Astrocyte (in vitro differentiated cells and primary cell): ENCODE data around the gene TANGO2. TPM values are rescaled to one million over a fixed set of nuclear protein-coding genes. Genes with fewer than 3 reads are reported as not detected.

Source experiments
- DNase-seq: peaks from one replicate; pipeline ENCODE4 v3.0.0-alpha.2; 2010; ENCODE audit warnings: low read depth
- FAIRE-seq: peaks from 2 replicates; lab custom pipeline; 2011; peaks lifted over from hg19 to GRCh38; lab: Jason Lieb, UNC
- H2AFZ ChIP-seq: 2 replicates; pipeline ENCODE4 v1.6.0; 2012; ENCODE audit warnings: low read depth, low read length, inconsistent platforms
- H3K27ac ChIP-seq: 2 replicates; pipeline ENCODE4 v1.5.1; 2011; ENCODE audit warnings: low read depth, low read length, inconsistent platforms
- H3K27me3 ChIP-seq: 2 replicates; pipeline ENCODE4 v1.6.0; 2011; ENCODE audit warnings: low read length, inconsistent platforms; ENCODE audit not compliant: insufficient read depth
- H3K36me3 ChIP-seq: 2 replicates; pipeline ENCODE4 v1.5.1; 2011; ENCODE audit warnings: low read length, inconsistent platforms; ENCODE audit not compliant: insufficient read depth
- H3K4me1 ChIP-seq: 2 replicates; pipeline ENCODE4 v1.5.1; 2011; ENCODE audit warnings: low read length, inconsistent platforms; ENCODE audit not compliant: insufficient read depth
- H3K4me2 ChIP-seq: 2 replicates; pipeline ENCODE4 v1.6.0; 2012; ENCODE audit warnings: low read length, inconsistent platforms
- H3K4me3 ChIP-seq: 2 replicates; pipeline ENCODE4 v1.5.1; 2011; ENCODE audit warnings: low read depth, mild to moderate bottlenecking, low read length, inconsistent platforms; ENCODE audit not compliant: insufficient read depth
- H3K79me2 ChIP-seq: 2 replicates; pipeline ENCODE4 v1.6.0; 2012; ENCODE audit warnings: mild to moderate bottlenecking, low read length, inconsistent platforms; ENCODE audit not compliant: insufficient read depth
- H3K9ac ChIP-seq: 2 replicates; pipeline ENCODE4 v1.6.0; 2012; ENCODE audit warnings: mild to moderate bottlenecking, low read length, inconsistent platforms
- H3K9me3 ChIP-seq: 2 replicates; pipeline ENCODE4 v1.5.1; 2012; ENCODE audit warnings: low read depth, mild to moderate bottlenecking, low read length, inconsistent platforms; ENCODE audit not compliant: insufficient read depth
- H4K20me1 ChIP-seq: 2 replicates; pipeline ENCODE4 v1.6.0; 2012; ENCODE audit warnings: low read length, inconsistent platforms; ENCODE audit not compliant: insufficient read depth
- H3K27ac Mint-ChIP-seq: one replicate; pipeline ENCODE4 v1.8.0; 2021; ENCODE audit warnings: mild to moderate bottlenecking, mixed read lengths; ENCODE audit not compliant: unreplicated experiment
- H3K27me3 Mint-ChIP-seq: one replicate; pipeline ENCODE4 v1.8.0; 2021; ENCODE audit warnings: low read depth, mixed read lengths; ENCODE audit not compliant: unreplicated experiment
- H3K36me3 Mint-ChIP-seq: one replicate; pipeline ENCODE4 v1.8.0; 2021; ENCODE audit warnings: low read depth, mixed read lengths; ENCODE audit not compliant: unreplicated experiment
- H3K4me1 Mint-ChIP-seq: one replicate; pipeline ENCODE4 v1.8.0; 2021; ENCODE audit warnings: low read depth, mixed read lengths; ENCODE audit not compliant: unreplicated experiment
- H3K4me3 Mint-ChIP-seq: one replicate; pipeline ENCODE4 v1.8.0; 2021; ENCODE audit warnings: mild to moderate bottlenecking, moderate library complexity, mixed read lengths; ENCODE audit not compliant: unreplicated experiment
- H3K9me3 Mint-ChIP-seq: one replicate; pipeline ENCODE4 v1.8.0; 2021; ENCODE audit warnings: mild to moderate bottlenecking, mixed read lengths; ENCODE audit not compliant: unreplicated experiment
- EZH2 ChIP-seq: IDR thresholded peaks from 2 replicates; pipeline ENCODE4 v1.6.1; 2012; ENCODE audit warnings: mild to moderate bottlenecking, low read length, inconsistent platforms; ENCODE audit not compliant: insufficient read depth
- total RNA-seq: library from RNA; stranded (reverse); gene quantifications from 2 replicates; pipeline ENCODE4 v1.2.1, GENCODE V29; 2021
- TF ChIP-seq, protein P1 (sequence below): IDR thresholded peaks from 2 replicates; pipeline ENCODE4 v1.5.1; 2011; ENCODE audit warnings: low read depth, mild to moderate bottlenecking, inconsistent platforms, low read length, moderate library complexity; ENCODE audit not compliant: insufficient read depth

The TANGO2 gene
- total RNA-seq, 1 donor from 2014 or later: 28.0 TPM

- Histone ChIP-seq H3K9ac (no peak overlapping the region), H3K9me3 (no peaks in the 10 kb centered on the region), H3K27me3 (no peaks in the 10 kb centered on the region), H3K4me3 (no peak overlapping the region), H3K4me1 (no peaks in the 10 kb centered on the region), H3K27ac (no peak overlapping the region), H3K36me3 (no peaks in the 10 kb centered on the region), H4K20me1 (peaks cover 65% of the 10 kb centered on the region), H3K79me2 (peaks cover 12% of the 10 kb centered on the region), H2AFZ (no peak overlapping the region), H3K4me2 (no peak overlapping the region)
- DNase-seq: no peak
- Mint-ChIP-seq H3K4me1 (no peaks in the 10 kb centered on the region), H3K36me3 (peaks cover 19% of the 10 kb centered on the region), H3K4me3 (no peak overlapping the region), H3K27me3 (no peaks in the 10 kb centered on the region), H3K9me3 (peaks cover 4% of the 10 kb centered on the region), H3K27ac (no peak overlapping the region)
- FAIRE-seq: no peak
- TF ChIP-seq, protein P1, sequence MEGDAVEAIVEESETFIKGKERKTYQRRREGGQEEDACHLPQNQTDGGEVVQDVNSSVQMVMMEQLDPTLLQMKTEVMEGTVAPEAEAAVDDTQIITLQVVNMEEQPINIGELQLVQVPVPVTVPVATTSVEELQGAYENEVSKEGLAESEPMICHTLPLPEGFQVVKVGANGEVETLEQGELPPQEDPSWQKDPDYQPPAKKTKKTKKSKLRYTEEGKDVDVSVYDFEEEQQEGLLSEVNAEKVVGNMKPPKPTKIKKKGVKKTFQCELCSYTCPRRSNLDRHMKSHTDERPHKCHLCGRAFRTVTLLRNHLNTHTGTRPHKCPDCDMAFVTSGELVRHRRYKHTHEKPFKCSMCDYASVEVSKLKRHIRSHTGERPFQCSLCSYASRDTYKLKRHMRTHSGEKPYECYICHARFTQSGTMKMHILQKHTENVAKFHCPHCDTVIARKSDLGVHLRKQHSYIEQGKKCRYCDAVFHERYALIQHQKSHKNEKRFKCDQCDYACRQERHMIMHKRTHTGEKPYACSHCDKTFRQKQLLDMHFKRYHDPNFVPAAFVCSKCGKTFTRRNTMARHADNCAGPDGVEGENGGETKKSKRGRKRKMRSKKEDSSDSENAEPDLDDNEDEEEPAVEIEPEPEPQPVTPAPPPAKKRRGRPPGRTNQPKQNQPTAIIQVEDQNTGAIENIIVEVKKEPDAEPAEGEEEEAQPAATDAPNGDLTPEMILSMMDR: no peak
- no peak for TF ChIP-seq EZH2
Observed at GRCh38 chr22:20034143-20034542, 13.2 kb downstream of the TANGO2 start.

- Histone ChIP-seq H3K36me3 (no peaks in the 10 kb centered on the region), H3K4me3 (no peak overlapping the region), H3K79me2 (peaks cover 12% of the 10 kb centered on the region), H3K9me3 (no peaks in the 10 kb centered on the region), H3K27me3 (no peaks in the 10 kb centered on the region), H3K27ac (no peak overlapping the region), H4K20me1 (peaks cover 57% of the 10 kb centered on the region), H2AFZ (no peak overlapping the region), H3K4me2 (no peak overlapping the region), H3K9ac (no peak overlapping the region), H3K4me1 (no peaks in the 10 kb centered on the region)
- FAIRE-seq (no peak), DNase-seq (no peak)
- Mint-ChIP-seq H3K27me3 (no peaks in the 10 kb centered on the region), H3K4me3 (no peak overlapping the region), H3K4me1 (no peaks in the 10 kb centered on the region), H3K9me3 (peaks cover 4% of the 10 kb centered on the region), H3K27ac (no peak overlapping the region), H3K36me3 (peaks cover 25% of the 10 kb centered on the region)
- TF ChIP-seq EZH2: no peak
- TF ChIP-seq, protein P1: no peak
Observed at GRCh38 chr22:20035375-20036083, 14.6 kb downstream of the TANGO2 start.

DNA sequence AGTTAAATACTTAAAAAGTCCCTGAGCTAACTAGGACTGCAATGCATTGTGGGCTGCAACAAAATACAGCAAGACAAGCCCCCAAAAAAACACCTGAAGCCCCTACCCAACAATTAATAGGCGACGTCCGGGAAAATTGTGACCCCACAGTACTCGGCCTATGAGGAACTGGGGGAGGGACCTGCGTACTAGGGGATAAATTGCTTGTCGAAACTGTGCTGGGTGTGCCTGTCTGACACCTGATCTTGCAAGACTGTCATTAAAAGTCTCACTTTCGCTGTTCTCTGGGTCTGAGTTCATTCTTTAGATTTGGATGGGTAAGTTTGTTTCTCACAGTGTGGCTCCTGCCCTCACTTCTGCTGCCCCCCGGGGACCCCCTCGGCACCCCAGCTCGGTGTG, 15.2 kb downstream of the TANGO2 start:
- Histone ChIP-seq H4K20me1 (peaks cover 56% of the 10 kb centered on the region), H2AFZ (no peak overlapping the region), H3K4me3 (no peak overlapping the region), H3K4me1 (no peaks in the 10 kb centered on the region), H3K36me3 (no peaks in the 10 kb centered on the region), H3K27ac (no peak overlapping the region), H3K4me2 (no peak overlapping the region), H3K9ac (no peak overlapping the region), H3K79me2 (peaks cover 12% of the 10 kb centered on the region), H3K27me3 (no peaks in the 10 kb centered on the region), H3K9me3 (no peaks in the 10 kb centered on the region)
- peaks cover 25% of the 10 kb centered on the region for H3K36me3 Mint-ChIP-seq
- peaks cover 4% of the 10 kb centered on the region for H3K9me3 Mint-ChIP-seq
- no peak overlapping the region for H3K27ac Mint-ChIP-seq
- DNase-seq (no peak), FAIRE-seq (no peak)
- no peaks in the 10 kb centered on the region for H3K27me3 Mint-ChIP-seq
- no peak overlapping the region for H3K4me3 Mint-ChIP-seq
- H3K4me1 Mint-ChIP-seq: no peaks in the 10 kb centered on the region
- no peak for TF ChIP-seq EZH2
- TF ChIP-seq, protein P1: no peak
